Stomach smooth muscle (tissue), 2 donors: ENCODE results near the gene FYN.

ENCODE experiments used
- H3K27ac ChIP-seq: one replicate; pipeline ENCODE4 v1.7.0; 2013; ENCODE audit warnings: mild to moderate bottlenecking, low read length, inconsistent platforms
- H3K27me3 ChIP-seq, 2 donors: one replicate each; pipeline ENCODE4 v1.7.0; 2013; ENCODE audit warnings: low read length in 2 of 2; ENCODE audit not compliant: insufficient read depth in 2 of 2, control insufficient read depth in 1 of 2
- H3K36me3 ChIP-seq, 2 donors: one replicate each; pipeline ENCODE4 v1.7.0; 2013; ENCODE audit warnings: low read length in 2 of 2; ENCODE audit not compliant: control insufficient read depth in 2 of 2, insufficient read depth in 2 of 2
- H3K4me1 ChIP-seq: one replicate; pipeline ENCODE4 v1.7.0; 2013; ENCODE audit warnings: low read length; ENCODE audit not compliant: control insufficient read depth, insufficient read depth
- H3K4me3 ChIP-seq, 2 donors: one replicate each; pipeline ENCODE4 v1.7.0; 2013; ENCODE audit warnings: low read length in 2 of 2
- H3K9ac ChIP-seq, 2 donors: one replicate each; pipeline ENCODE4 v1.7.0; 2013; ENCODE audit warnings: low read length in 2 of 2, mild to moderate bottlenecking in 1 of 2
- H3K9me3 ChIP-seq, 2 donors: one replicate each; pipeline ENCODE4 v1.7.0; 2013; ENCODE audit warnings: low read length in 2 of 2; ENCODE audit not compliant: control insufficient read depth in 2 of 2
- donor health status: healthy.
- donor health status: Pancreatic carcinoma.

Gene FYN

DNA sequence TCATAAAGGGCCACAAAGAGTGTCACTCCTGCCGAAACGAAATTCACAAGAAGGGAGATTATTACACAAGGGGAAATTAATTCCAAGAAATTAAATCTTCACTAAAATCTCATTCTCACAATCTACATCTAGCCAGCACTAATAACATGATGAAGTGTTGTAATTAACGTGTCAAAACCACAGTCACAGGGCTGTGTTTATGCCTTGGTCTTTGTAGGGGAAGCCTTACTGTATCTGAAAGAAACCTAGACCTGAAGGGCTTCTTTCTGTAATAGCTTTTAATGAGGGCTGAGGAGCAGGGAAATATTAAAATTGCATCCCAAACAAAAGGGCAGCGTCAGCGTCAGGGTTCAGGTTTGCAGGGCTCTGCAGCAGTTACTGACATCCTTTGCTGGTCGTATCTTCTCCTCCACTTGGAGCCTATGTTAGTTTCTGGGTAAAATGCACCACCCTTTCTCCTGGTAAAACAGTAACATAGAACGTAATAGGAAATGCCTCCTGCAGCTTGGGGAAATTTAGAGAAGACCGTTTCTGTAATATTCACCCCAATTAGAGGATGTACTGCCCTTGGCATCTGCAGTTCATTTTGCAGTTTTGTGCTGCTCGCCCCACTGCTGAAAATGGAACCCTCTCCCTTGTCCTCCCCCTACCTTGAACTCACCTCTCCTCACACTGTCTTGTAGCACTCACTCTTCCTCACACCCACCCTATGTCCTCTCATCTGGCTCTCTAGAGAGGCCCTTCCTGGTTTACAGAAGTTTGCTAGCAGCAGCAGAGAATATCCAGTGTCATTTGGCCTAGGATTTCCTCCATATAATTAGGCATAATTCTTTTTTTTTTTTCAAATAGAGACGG is 158.6 kb downstream of the FYN start:
- H3K9ac ChIP-seq, result no peak overlapping the region
- H3K9me3 ChIP-seq, result no peaks in the 10 kb centered on the region
- H3K27ac ChIP-seq, result no peak overlapping the region
- H3K4me1 ChIP-seq, result peaks cover 17% of the 10 kb centered on the region
- H3K4me3 ChIP-seq, result no peak overlapping the region
- no peaks in the 10 kb centered on the region for H3K27me3 ChIP-seq
- peaks cover 9 to 15% of the 10 kb centered on the region in 2 donors for H3K36me3 ChIP-seq

DNA sequence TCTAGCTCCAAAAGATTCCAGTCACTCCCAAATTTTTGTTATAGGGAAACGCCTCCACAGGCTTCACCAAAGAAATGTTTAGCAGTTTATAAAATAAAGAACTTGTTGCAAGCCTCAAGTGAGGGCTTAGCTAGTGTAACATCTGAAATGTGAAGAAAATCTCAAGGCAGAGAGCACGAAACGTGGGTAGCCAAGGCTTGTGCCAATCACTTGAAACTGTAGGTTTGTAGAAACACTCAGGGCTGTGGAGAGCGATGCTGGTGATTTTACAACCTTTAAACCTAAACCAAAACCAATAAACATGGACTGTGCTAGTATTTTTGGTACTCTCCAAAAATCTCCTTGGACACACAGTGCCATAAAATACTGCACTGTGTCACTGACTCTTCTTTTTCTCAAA is 159.4 kb downstream of the FYN start:
- Histone ChIP-seq H3K27me3 (no peaks in the 10 kb centered on the region), H3K36me3 (peaks cover 9 to 15% of the 10 kb centered on the region in 2 donors), H3K4me1 (peaks cover 17% of the 10 kb centered on the region), H3K27ac (no peak overlapping the region), H3K9me3 (no peaks in the 10 kb centered on the region), H3K4me3 (no peak overlapping the region), H3K9ac (no peak overlapping the region)

GRCh38 chr6:111713236-111713635 is 160.0 kb downstream of the FYN start:
- no peaks in the 10 kb centered on the region for H3K27me3 ChIP-seq
- no peak overlapping the region for H3K4me3 ChIP-seq
- no peaks in the 10 kb centered on the region for H3K9me3 ChIP-seq
- peaks cover 17% of the 10 kb centered on the region for H3K4me1 ChIP-seq
- H3K9ac ChIP-seq, result no peak overlapping the region
- peaks cover 5 to 14% of the 10 kb centered on the region in 2 donors for H3K36me3 ChIP-seq
- H3K27ac ChIP-seq, result no peak overlapping the region

GRCh38 chr6:111711984-111712752 is 161.1 kb downstream of the FYN start:
- peaks cover 17% of the 10 kb centered on the region for H3K4me1 ChIP-seq
- peaks cover 5 to 13% of the 10 kb centered on the region in 2 donors for H3K36me3 ChIP-seq
- no peak overlapping the region for H3K9ac ChIP-seq
- H3K27ac ChIP-seq, result no peak overlapping the region
- no peak overlapping the region for H3K4me3 ChIP-seq
- no peaks in the 10 kb centered on the region for H3K27me3 ChIP-seq
- no peaks in the 10 kb centered on the region for H3K9me3 ChIP-seq

- no peak overlapping the region for H3K9ac ChIP-seq
- H3K36me3 ChIP-seq, result peaks cover 5 to 13% of the 10 kb centered on the region in 2 donors
- H3K9me3 ChIP-seq, result no peaks in the 10 kb centered on the region
- H3K4me3 ChIP-seq, result peak overlapping the region in 1 of 2 donors; percentile 40
- H3K27me3 ChIP-seq, result no peaks in the 10 kb centered on the region
- peaks cover 17% of the 10 kb centered on the region for H3K4me1 ChIP-seq
- H3K27ac ChIP-seq, result no peak overlapping the region
Measured at GRCh38 chr6:111711476-111711875, 161.8 kb downstream of the FYN start.

DNA sequence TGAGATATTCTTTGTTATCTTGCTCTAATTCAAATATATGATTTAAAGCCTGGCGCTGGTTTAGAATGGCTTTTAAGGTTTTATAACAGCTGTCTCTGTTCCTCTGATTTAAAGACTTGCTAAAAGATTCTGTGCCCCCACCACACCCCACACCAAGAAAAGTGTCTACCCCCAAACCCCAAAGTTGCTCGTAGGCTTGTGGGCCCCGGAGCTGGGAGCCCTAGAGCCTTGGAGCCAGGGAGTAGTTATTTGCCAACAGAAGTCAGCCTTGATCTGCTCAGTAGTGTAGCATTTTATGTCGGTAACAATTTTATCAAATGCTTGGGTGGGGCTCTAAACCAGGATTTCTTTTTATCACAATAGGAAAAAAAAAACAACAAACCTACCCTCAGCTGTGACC is 162.3 kb downstream of the FYN start:
- Histone ChIP-seq H3K27ac (no peak overlapping the region), H3K4me3 (no peak overlapping the region), H3K4me1 (peaks cover 17% of the 10 kb centered on the region), H3K9me3 (no peaks in the 10 kb centered on the region), H3K27me3 (no peaks in the 10 kb centered on the region), H3K36me3 (peaks cover 5 to 13% of the 10 kb centered on the region in 2 donors), H3K9ac (no peak overlapping the region)

GRCh38 chr6:111710439-111710838 is 162.8 kb downstream of the FYN start:
- Histone ChIP-seq H3K4me3 (peak overlapping the region in 1 of 2 donors; percentile 57), H3K9ac (no peak overlapping the region), H3K4me1 (peaks cover 17% of the 10 kb centered on the region), H3K36me3 (peaks cover 5 to 13% of the 10 kb centered on the region in 2 donors), H3K27ac (no peak overlapping the region), H3K27me3 (no peaks in the 10 kb centered on the region), H3K9me3 (no peaks in the 10 kb centered on the region)

DNA sequence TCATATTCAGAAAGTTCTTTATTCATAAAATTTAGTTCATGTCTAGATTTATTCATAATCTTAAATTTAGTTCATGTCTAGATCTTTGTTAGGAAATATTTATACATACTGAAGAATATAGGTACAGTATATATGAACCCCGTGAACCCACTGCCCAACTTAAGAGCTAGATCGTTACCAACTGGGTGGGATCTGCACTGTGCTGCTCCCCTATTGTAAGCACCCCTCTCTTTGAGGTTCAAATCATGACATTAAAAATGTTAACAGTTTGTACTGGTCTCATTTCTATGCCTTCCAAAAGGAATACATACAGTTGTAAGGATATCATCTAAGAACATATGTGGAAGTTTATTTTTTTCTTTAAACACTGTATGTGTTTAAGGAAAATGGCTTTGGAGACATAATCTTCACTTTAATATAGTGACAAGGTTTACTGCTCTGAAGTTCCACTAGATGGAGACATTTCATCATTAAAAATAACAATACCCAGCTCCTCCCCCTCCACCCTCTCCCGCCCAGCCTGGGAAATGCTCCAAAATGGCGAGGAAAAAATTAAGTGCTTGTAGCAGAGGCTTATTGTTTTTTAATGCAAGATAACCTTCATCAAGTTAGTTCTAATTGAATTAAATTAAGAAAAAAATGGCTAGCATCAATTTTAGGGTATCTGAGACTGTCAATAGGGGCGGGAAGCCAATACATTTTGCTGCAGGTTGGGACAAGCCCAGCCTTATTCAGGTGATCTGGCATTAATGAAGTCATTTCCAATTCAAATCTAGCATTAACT is 163.4 kb downstream of the FYN start:
- Histone ChIP-seq H3K9me3 (no peaks in the 10 kb centered on the region), H3K4me3 (peak overlapping the region in 1 of 2 donors; percentile 57), H3K4me1 (peaks cover 17% of the 10 kb centered on the region), H3K9ac (no peak overlapping the region), H3K27ac (no peak overlapping the region), H3K36me3 (peaks cover 5 to 13% of the 10 kb centered on the region in 2 donors), H3K27me3 (no peaks in the 10 kb centered on the region)

GRCh38 chr6:111709201-111709600 is 164.1 kb downstream of the FYN start:
- Histone ChIP-seq H3K27ac (no peak overlapping the region), H3K36me3 (peaks cover 5 to 10% of the 10 kb centered on the region in 2 donors), H3K9ac (no peak overlapping the region)

GRCh38 chr6:111707773-111708172 is 165.5 kb downstream of the FYN start:
- peaks cover 0 to 3% of the 10 kb centered on the region in 2 donors for H3K36me3 ChIP-seq

More at GRCh38 chr6:111709201-111709600, 164.1 kb downstream of the FYN start:
- Histone ChIP-seq H3K4me1 (peaks cover 17% of the 10 kb centered on the region), H3K4me3 (no peak overlapping the region), H3K9me3 (no peaks in the 10 kb centered on the region), H3K27me3 (no peaks in the 10 kb centered on the region)

More at GRCh38 chr6:111707773-111708172, 165.5 kb downstream of the FYN start:
- H3K4me1 ChIP-seq, result peaks cover 17% of the 10 kb centered on the region
- no peak overlapping the region for H3K27ac ChIP-seq
- H3K9ac ChIP-seq, result no peak overlapping the region
- no peaks in the 10 kb centered on the region for H3K9me3 ChIP-seq
- no peak overlapping the region for H3K4me3 ChIP-seq
- no peaks in the 10 kb centered on the region for H3K27me3 ChIP-seq
